ENCODE data around the gene SGF29. TPM values are rescaled to one million over a fixed set of nuclear protein-coding genes. Genes with fewer than 3 reads are reported as not detected.
"Not testable (repeated sequence)": the region's sequence is repeated elsewhere in the genome, so short reads cannot be mapped to it uniquely, and the experiment has no call there.

Gene SGF29
- total RNA-seq, 6 experiments from 2014 or later = 7.6 to 11.6 (median 10.5) TPM

- H3K9me3 Mint-ChIP-seq = peaks cover 12% of the 10 kb centered on the region
- no peak for DNase-seq
- peaks cover 12% of the 10 kb centered on the region for H3K4me1 Mint-ChIP-seq (ENCODE audit: low read depth)
- H3K27me3 Mint-ChIP-seq (ENCODE audit: insufficient read depth) = 0 out of 2 replicates have a peak, but pooled peaks cover 2% of the 10 kb centered on the region
- no peak overlapping the region for H3K4me3 Mint-ChIP-seq
- no peak overlapping the region for H3K27ac Mint-ChIP-seq
- no peak for TF ChIP-seq CTCF (IDR thresholded peaks at IDR 0.05)
- peaks cover 20% of the 10 kb centered on the region for H3K36me3 Mint-ChIP-seq (ENCODE audit: low read depth)
These were observed 8.5 kb downstream of the SGF29 start for GRCh38 chr16:28562199-28562598.

GRCh38 chr16:28563218-28563617, 9.5 kb downstream of the SGF29 start:
- H3K36me3 Mint-ChIP-seq (ENCODE audit: low read depth) = peaks cover 26% of the 10 kb centered on the region
- H3K4me3 Mint-ChIP-seq = no peak overlapping the region
- TF ChIP-seq CTCF (IDR thresholded peaks at IDR 0.05) = no peak
- no peak overlapping the region for H3K27ac Mint-ChIP-seq
- no peak for DNase-seq
- 0 out of 2 replicates have a peak, but pooled peaks cover 2% of the 10 kb centered on the region for H3K27me3 Mint-ChIP-seq (ENCODE audit: insufficient read depth)
- H3K4me1 Mint-ChIP-seq (ENCODE audit: low read depth) = peaks cover 12% of the 10 kb centered on the region
- H3K9me3 Mint-ChIP-seq = peaks cover 19% of the 10 kb centered on the region

- Mint-ChIP-seq H3K36me3 (ENCODE audit: low read depth) (peaks cover 22% of the 10 kb centered on the region), H3K9me3 (peaks cover 19% of the 10 kb centered on the region), H3K4me1 (ENCODE audit: low read depth) (peaks cover 15% of the 10 kb centered on the region)
- H3K4me3 Mint-ChIP-seq; DNase-seq; H3K27me3 Mint-ChIP-seq (ENCODE audit: insufficient read depth); H3K27ac Mint-ChIP-seq: not testable (repeated sequence)
These were observed 12.7 kb downstream of the SGF29 start for GRCh38 chr16:28566233-28566925.

- Mint-ChIP-seq H3K27ac (no peak overlapping the region), H3K4me1 (ENCODE audit: low read depth) (peaks cover 7% of the 10 kb centered on the region; the same call in 1 of the 2 replicates), H3K9me3 (peaks cover 19% of the 10 kb centered on the region), H3K36me3 (ENCODE audit: low read depth) (peaks cover 22% of the 10 kb centered on the region), H3K27me3 (ENCODE audit: insufficient read depth) (no peaks in the 10 kb centered on the region; the same call in 1 of the 2 replicates), H3K4me3 (no peak overlapping the region)
- TF ChIP-seq CTCF (IDR thresholded peaks at IDR 0.05) = no peak
- DNase-seq = no peak
These were observed 13.6 kb downstream of the SGF29 start for GRCh38 chr16:28567292-28567691.

GRCh38 chr16:28569021-28569420, 15.3 kb downstream of the SGF29 start:
- Mint-ChIP-seq H3K4me3 (no peak overlapping the region), H3K4me1 (ENCODE audit: low read depth) (peaks cover 7% of the 10 kb centered on the region; the same call in 1 of the 2 replicates), H3K9me3 (peaks cover 19% of the 10 kb centered on the region), H3K27me3 (ENCODE audit: insufficient read depth) (no peaks in the 10 kb centered on the region; the same call in 1 of the 2 replicates), H3K36me3 (ENCODE audit: low read depth) (peaks cover 22% of the 10 kb centered on the region), H3K27ac (no peak overlapping the region)
- TF ChIP-seq CTCF (IDR thresholded peaks at IDR 0.05) = no peak
- no peak for DNase-seq

- TF ChIP-seq CTCF (IDR thresholded peaks at IDR 0.05) = no peak
- Mint-ChIP-seq H3K4me1 (ENCODE audit: low read depth) (peaks cover 7% of the 10 kb centered on the region; the same call in 1 of the 2 replicates), H3K9me3 (peaks cover 19% of the 10 kb centered on the region), H3K27ac (no peak overlapping the region), H3K36me3 (ENCODE audit: low read depth) (peaks cover 22% of the 10 kb centered on the region), H3K4me3 (no peak overlapping the region), H3K27me3 (ENCODE audit: insufficient read depth) (peaks cover 2% of the 10 kb centered on the region)
- DNase-seq = no peak
These were observed 16.4 kb downstream of the SGF29 start for GRCh38 chr16:28569968-28570752.
